ENCODE results near the gene IGSF21. TPM values are rescaled to one million over a fixed set of nuclear protein-coding genes. Genes with fewer than 3 reads are reported as not detected.

Gene IGSF21
- total RNA-seq, 1 donor from 2014 or later, result 3.2 TPM

GRCh38 chr1:18139198-18139981, 31.8 kb downstream of the IGSF21 start:
- H3K27ac ChIP-seq, result no peak overlapping the region
- TF ChIP-seq CTCF (IDR thresholded peaks at IDR 0.05), result no peak
- TF ChIP-seq POLR2A (IDR thresholded peaks at IDR 0.05), result no peak
- TF ChIP-seq POLR2AphosphoS5 (IDR thresholded peaks at IDR 0.05; ENCODE audit: insufficient read depth in 1 of 2, low read depth in 1 of 2), result no peak
- intact Hi-C loops (cut with DNase I), result no loop called here
- H3K36me3 ChIP-seq, result no peaks in the 10 kb centered on the region
- no peaks in the 10 kb centered on the region for H3K27me3 ChIP-seq
- no peak overlapping the region for H3K4me3 ChIP-seq
- DNase-seq (ENCODE audit: extremely low spot score in 2 of 2), result no peak
- H3K9me3 ChIP-seq, result no peaks in the 10 kb centered on the region
- no peaks in the 10 kb centered on the region for H3K4me1 ChIP-seq

- DNase-seq (ENCODE audit: extremely low spot score in 2 of 2), result no peak
These were observed 32.8 kb downstream of the IGSF21 start for GRCh38 chr1:18140411-18140810.

GRCh38 chr1:18141661-18142060, 34.1 kb downstream of the IGSF21 start:
- H3K27me3 ChIP-seq, result no peaks in the 10 kb centered on the region

More at GRCh38 chr1:18140411-18140810, 32.8 kb downstream of the IGSF21 start:
- Histone ChIP-seq H3K4me1 (no peaks in the 10 kb centered on the region), H3K27ac (no peak overlapping the region), H3K36me3 (no peaks in the 10 kb centered on the region), H3K4me3 (no peak overlapping the region), H3K9me3 (no peaks in the 10 kb centered on the region), H3K27me3 (no peaks in the 10 kb centered on the region)
- TF ChIP-seq CTCF (IDR thresholded peaks at IDR 0.05) (no peak), POLR2A (IDR thresholded peaks at IDR 0.05) (no peak), POLR2AphosphoS5 (IDR thresholded peaks at IDR 0.05; ENCODE audit: insufficient read depth in 1 of 2, low read depth in 1 of 2) (no peak)
- intact Hi-C loops (cut with DNase I), result no loop called here

GRCh38 chr1:18142471-18142870, 34.9 kb downstream of the IGSF21 start:
- H3K27me3 ChIP-seq, result no peaks in the 10 kb centered on the region

More at GRCh38 chr1:18141661-18142060, 34.1 kb downstream of the IGSF21 start:
- no peak for DNase-seq (ENCODE audit: extremely low spot score in 2 of 2)
- Histone ChIP-seq H3K9me3 (no peaks in the 10 kb centered on the region), H3K4me1 (no peaks in the 10 kb centered on the region), H3K4me3 (no peak overlapping the region), H3K27ac (no peak overlapping the region), H3K36me3 (no peaks in the 10 kb centered on the region)
- no peak for TF ChIP-seq POLR2AphosphoS5 (IDR thresholded peaks at IDR 0.05; ENCODE audit: insufficient read depth in 1 of 2, low read depth in 1 of 2)
- no peak for TF ChIP-seq POLR2A (IDR thresholded peaks at IDR 0.05)
- no peak for TF ChIP-seq CTCF (IDR thresholded peaks at IDR 0.05)
- intact Hi-C loops (cut with DNase I), result no loop called here

More at GRCh38 chr1:18142471-18142870, 34.9 kb downstream of the IGSF21 start:
- intact Hi-C loops (cut with DNase I), result no loop called here
- Histone ChIP-seq H3K27ac (no peak overlapping the region), H3K4me1 (no peaks in the 10 kb centered on the region), H3K9me3 (no peaks in the 10 kb centered on the region), H3K4me3 (no peak overlapping the region), H3K36me3 (no peaks in the 10 kb centered on the region)
- no peak for DNase-seq (ENCODE audit: extremely low spot score in 2 of 2)
- TF ChIP-seq POLR2AphosphoS5 (IDR thresholded peaks at IDR 0.05; ENCODE audit: insufficient read depth in 1 of 2, low read depth in 1 of 2) (no peak), POLR2A (IDR thresholded peaks at IDR 0.05) (no peak), CTCF (IDR thresholded peaks at IDR 0.05) (no peak)

All from vagina (tissue), 2 donors.